ENCODE data around the gene C12orf60. TPM values are rescaled to one million over a fixed set of nuclear protein-coding genes. Genes with fewer than 3 reads are reported as not detected.
"Not testable (repeated sequence)": the region's sequence is repeated elsewhere in the genome, so short reads cannot be mapped to it uniquely, and the experiment has no call there.

C12orf60 gene
- total RNA-seq (2021; ENCODE audit: unreplicated experiment) (0.54 TPM), Bru-seq, nascent RNA (percentile 38 among the genes with signal in this experiment), BruChase-seq, experiment 1, labeled RNA remaining after a 2-hour chase (percentile 40 among the genes with signal in this experiment), BruChase-seq, experiment 2, labeled RNA remaining after a 6-hour chase (percentile 27 among the genes with signal in this experiment)
- polyA plus RNA-seq (2012; ENCODE audit: insufficient read length): 0.57 TPM
- long read RNA-seq, partial matches to known transcripts: 0 of 1 reads
- long read RNA-seq, other reads (novel, unspliced or antisense): 1 of 1 reads

DNA sequence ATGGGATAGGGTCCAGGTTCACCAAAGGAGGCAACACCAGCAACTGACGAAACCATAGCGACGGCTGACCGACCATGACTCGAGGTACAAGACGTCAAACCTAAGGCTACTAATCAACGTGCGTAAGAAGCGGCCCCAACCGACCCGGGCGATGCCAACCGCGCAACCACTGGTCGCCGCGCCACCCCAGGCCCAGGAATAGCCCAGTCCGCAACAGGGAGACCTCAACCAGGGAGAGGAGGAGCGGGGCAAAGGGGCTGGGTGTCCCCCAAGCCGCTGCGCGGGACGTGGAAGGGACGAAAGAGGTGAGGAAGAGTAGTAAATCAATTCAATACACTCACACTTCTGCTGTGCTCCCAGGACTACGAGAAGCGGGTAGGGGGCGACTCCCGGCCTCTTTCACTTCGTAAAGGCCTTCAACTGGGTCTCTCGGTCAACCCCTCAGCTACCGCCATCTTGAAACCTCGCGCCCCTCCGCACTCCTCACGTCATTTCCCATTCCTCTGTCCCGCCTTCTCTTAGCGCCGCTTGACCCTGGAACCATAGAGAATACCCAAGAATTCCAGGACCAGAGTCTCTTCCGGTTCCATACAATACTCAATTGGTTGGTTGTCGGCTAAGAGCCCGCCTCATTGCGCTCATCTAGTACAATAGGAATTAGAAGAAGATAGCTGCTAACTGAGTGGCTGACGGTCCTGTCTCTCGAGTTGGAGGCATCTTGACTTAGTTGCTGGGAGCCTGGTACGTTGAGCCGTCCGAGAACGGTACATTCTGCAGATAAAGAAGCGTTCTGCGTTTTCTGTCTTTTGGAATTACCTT lies at the start of gene C12orf60, which contains the start of gene WBP11:
Gene C12orf60, plus strand, starts transcription at position 660 of the 819 bp plus-strand sequence. CDS start 19,266 bp downstream, outside the sequence.
Gene WBP11, minus strand, starts transcription at position 468 of the 819 bp plus-strand sequence. CDS start 2,095 bp downstream, outside the sequence.
- Histone ChIP-seq H3K27me3 (ENCODE audit: control insufficient read depth, insufficient read depth, low read length) (no peaks in the 10 kb centered on the region), H3K4me3 (ENCODE audit: low read depth in 2 of 2, low read length in 2 of 2) (peak within 1 kb of the TSS; percentile 94 to 98), H3K27ac (ENCODE audit: low read length) (peak within 1 kb of the TSS; percentile 95), H3K9me3 (ENCODE audit: control insufficient read depth, insufficient read depth, low read depth, low read length) (no peaks in the 10 kb centered on the region), H3K4me1 (ENCODE audit: control insufficient read depth, insufficient read depth, low read length) (no peaks in the 10 kb centered on the region; the same call in 1 of the 2 replicates), H3K36me3 (ENCODE audit: control insufficient read depth, insufficient read depth, low read length) (peaks cover 30% of the 10 kb centered on the region)
- ATAC-seq (peak; percentile 99), DNase-seq (ENCODE audit: low read depth, low spot score) (peak; percentile 94)
- TSS peak; percentile 81 for BruUV-seq (replicated peaks)
- no peak for TF ChIP-seq REST (IDR thresholded peaks at IDR 0.05; ENCODE audit: insufficient read depth in 1 of 2, low read depth in 2 of 2, low read length in 1 of 2)
- peak; percentile 83 for TF ChIP-seq POLR2AphosphoS5 (IDR thresholded peaks at IDR 0.05; ENCODE audit: low read depth, low read length)
- TF ChIP-seq SIN3A (IDR thresholded peaks at IDR 0.05; ENCODE audit: borderline replicate concordance, insufficient read depth, low read depth, low read length): 0 out of 2 replicates have a peak, but pooled peaks have one; percentile 24
- ChIA-PET POLR2A (interaction anchor here (0.6 to 0.7 kb wide), 3 partner anchors 15 to 231 kb away, joined by 3 to 5 read pairs (median 3); no protein-coding TSS in a partner anchor), CTCF (interaction anchor here (0.6 kb wide), 1 partner anchor 193 kb away, joined by 3 read pairs; no protein-coding TSS in a partner anchor)
- in situ Hi-C loops (cut with HindIII; ENCODE audit: low pct_unique_long_range_greater_than_20kb, low sequenced_read_pairs): no loop called here
- intact Hi-C loops (cut with micrococcal nuclease; ENCODE audit: unreplicated experiment): no loop called here

- ATAC-seq: peak; percentile 66; the same call in 1 of the 2 replicates
- intact Hi-C loops (cut with micrococcal nuclease; ENCODE audit: unreplicated experiment): no loop called here
- ChIA-PET POLR2A (no interaction called here), CTCF (interaction anchor here (0.5 to 0.6 kb wide), 2 partner anchors 10 to 754 kb away, joined by 3 read pairs; no protein-coding TSS in a partner anchor)
- in situ Hi-C loops (cut with HindIII; ENCODE audit: low pct_unique_long_range_greater_than_20kb, low sequenced_read_pairs): no loop called here
- H3K36me3 ChIP-seq (ENCODE audit: control insufficient read depth, insufficient read depth, low read length): no peaks in the 10 kb centered on the region
- no TSS peak for BruUV-seq (replicated peaks)
- H3K27me3 ChIP-seq (ENCODE audit: control insufficient read depth, insufficient read depth, low read length): no peaks in the 10 kb centered on the region
- DNase-seq (ENCODE audit: low read depth, low spot score): no peak
- peak overlapping the region in 1 of 2 experiments; percentile 29; a peak in 3 of 4 replicates for H3K4me3 ChIP-seq (ENCODE audit: low read depth in 2 of 2, low read length in 2 of 2)
- H3K4me1 ChIP-seq (ENCODE audit: control insufficient read depth, insufficient read depth, low read length): no peaks in the 10 kb centered on the region; the same call in 1 of the 2 replicates
- TF ChIP-seq CTCF (IDR thresholded peaks at IDR 0.05) (peak; percentile 71), POLR2AphosphoS5 (IDR thresholded peaks at IDR 0.05; ENCODE audit: low read depth, low read length) (no peak), SIN3A (IDR thresholded peaks at IDR 0.05; ENCODE audit: borderline replicate concordance, insufficient read depth, low read depth, low read length) (no peak), TCF7L2 (IDR thresholded peaks at IDR 0.05; ENCODE audit: low read depth, low read length) (no peak), REST (IDR thresholded peaks at IDR 0.05; ENCODE audit: insufficient read depth in 1 of 2, low read depth in 2 of 2, low read length in 1 of 2) (no peak)
- no peaks in the 10 kb centered on the region for H3K9me3 ChIP-seq (ENCODE audit: control insufficient read depth, insufficient read depth, low read depth, low read length)
- no peak overlapping the region for H3K27ac ChIP-seq (ENCODE audit: low read length)
Observed at GRCh38 chr12:14756334-14757143, 46.9 kb upstream of the C12orf60 start.

GRCh38 chr12:14759711-14760280 lies 43.7 kb upstream of the C12orf60 start:
- ATAC-seq; H3K4me3 ChIP-seq (ENCODE audit: low read depth in 2 of 2, low read length in 2 of 2); BruUV-seq (replicated peaks); H3K4me1 ChIP-seq (ENCODE audit: control insufficient read depth, insufficient read depth, low read length); POLR2A ChIA-PET; intact Hi-C loops (cut with micrococcal nuclease; ENCODE audit: unreplicated experiment); DNase-seq (ENCODE audit: low read depth, low spot score); H3K9me3 ChIP-seq (ENCODE audit: control insufficient read depth, insufficient read depth, low read depth, low read length); H3K36me3 ChIP-seq (ENCODE audit: control insufficient read depth, insufficient read depth, low read length); CTCF ChIA-PET; in situ Hi-C loops (cut with HindIII; ENCODE audit: low pct_unique_long_range_greater_than_20kb, low sequenced_read_pairs); H3K27me3 ChIP-seq (ENCODE audit: control insufficient read depth, insufficient read depth, low read length); H3K27ac ChIP-seq (ENCODE audit: low read length): not testable (repeated sequence)

Measured in Panc1 (cell line).